C4-2B (cell line): Measurements from ENCODE around the gene PNRC1.

Experiments
- ZFX ChIP-seq: fragments of 450-650 bp; IDR thresholded peaks from 2 replicates; pipeline ENCODE4 v1.6.1; 2017
- TF ChIP-seq, protein P1 (sequence below): fragments of 450-650 bp; conservative IDR thresholded peaks from 2 replicates; pipeline ENCODE4 v1.5.1; 2017; ENCODE audit warnings: mild to moderate bottlenecking

DNA sequence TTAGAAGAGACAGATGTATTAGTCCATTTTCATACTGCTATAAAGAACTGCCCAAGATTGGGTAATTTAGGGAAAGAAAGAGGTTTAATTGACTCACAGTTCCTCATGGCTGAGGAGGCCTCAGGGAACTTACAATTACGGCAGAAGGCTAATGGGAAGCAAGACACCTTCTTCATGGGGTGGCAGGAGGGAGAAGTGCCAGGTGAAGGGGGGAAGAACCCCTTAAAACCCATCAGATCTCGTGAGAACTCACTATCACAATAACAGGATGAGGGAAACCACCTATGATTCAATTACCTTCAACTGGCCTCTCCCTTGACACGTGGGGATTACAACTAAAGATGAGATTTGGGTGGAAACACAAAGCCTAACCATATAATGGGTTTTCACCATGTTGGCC is 28.9 kb upstream of the PNRC1 start:
- TF ChIP-seq, protein P1, sequence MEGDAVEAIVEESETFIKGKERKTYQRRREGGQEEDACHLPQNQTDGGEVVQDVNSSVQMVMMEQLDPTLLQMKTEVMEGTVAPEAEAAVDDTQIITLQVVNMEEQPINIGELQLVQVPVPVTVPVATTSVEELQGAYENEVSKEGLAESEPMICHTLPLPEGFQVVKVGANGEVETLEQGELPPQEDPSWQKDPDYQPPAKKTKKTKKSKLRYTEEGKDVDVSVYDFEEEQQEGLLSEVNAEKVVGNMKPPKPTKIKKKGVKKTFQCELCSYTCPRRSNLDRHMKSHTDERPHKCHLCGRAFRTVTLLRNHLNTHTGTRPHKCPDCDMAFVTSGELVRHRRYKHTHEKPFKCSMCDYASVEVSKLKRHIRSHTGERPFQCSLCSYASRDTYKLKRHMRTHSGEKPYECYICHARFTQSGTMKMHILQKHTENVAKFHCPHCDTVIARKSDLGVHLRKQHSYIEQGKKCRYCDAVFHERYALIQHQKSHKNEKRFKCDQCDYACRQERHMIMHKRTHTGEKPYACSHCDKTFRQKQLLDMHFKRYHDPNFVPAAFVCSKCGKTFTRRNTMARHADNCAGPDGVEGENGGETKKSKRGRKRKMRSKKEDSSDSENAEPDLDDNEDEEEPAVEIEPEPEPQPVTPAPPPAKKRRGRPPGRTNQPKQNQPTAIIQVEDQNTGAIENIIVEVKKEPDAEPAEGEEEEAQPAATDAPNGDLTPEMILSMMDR = no peak
- TF ChIP-seq ZFX = no peak
